H1 (cell line): Measurements from ENCODE around the gene LRRC41. TPM values are rescaled to one million over a fixed set of nuclear protein-coding genes. Genes with fewer than 3 reads are reported as not detected.

Experiments used
- CTCF ChIA-PET: fragments of 300-600 bp; sonication (Branson Sonifier 250); formaldehyde crosslinking; loops from one replicate; lab custom pipeline; 2021; ENCODE audit not compliant: partially characterized antibody; lab: Charles Lee
- POLR2A ChIA-PET: fragments of 300-600 bp; sonication (Branson Sonifier 250); formaldehyde crosslinking; loops from one replicate; lab custom pipeline; 2021; ENCODE audit warnings: inconsistent platforms; ENCODE audit not compliant: partially characterized antibody; lab: Charles Lee
- DNase-seq, 2 experiments: peaks; one replicate each; pipeline versions ENCODE4 v3.0.0 to v3.0.0-alpha.2; 2010 to 2022; ENCODE audit warnings: low spot score in 2 of 2, low read depth in 1 of 2, mixed read lengths in 1 of 2
- FAIRE-seq: peaks from 2 replicates; lab custom pipeline; 2011; peaks lifted over from hg19 to GRCh38; lab: Jason Lieb, UNC
- H2AFZ ChIP-seq: 2 replicates; pipeline ENCODE4 v1.8.1; 2012; ENCODE audit warnings: low read length, inconsistent platforms
- H2AK5ac ChIP-seq: 2 replicates; pipeline ENCODE4 v1.6.1; 2013; ENCODE audit warnings: low read depth, low read length
- H2BK120ac ChIP-seq: replicated peaks from 2 replicates; pipeline ENCODE3; 2013; ENCODE audit warnings: low read depth, low read length, inconsistent platforms
- H2BK12ac ChIP-seq: 2 replicates; pipeline ENCODE4 v1.6.1; 2013; ENCODE audit warnings: low read depth, low read length
- H2BK15ac ChIP-seq: 2 replicates; pipeline ENCODE4 v1.6.1; 2013; ENCODE audit warnings: low read length
- H2BK20ac ChIP-seq: 2 replicates; pipeline ENCODE4 v1.6.1; 2013; ENCODE audit warnings: low read length
- H2BK5ac ChIP-seq: 2 replicates; pipeline ENCODE4 v1.6.1; 2013; ENCODE audit warnings: low read depth, low read length
- H3K14ac ChIP-seq: 2 replicates; pipeline ENCODE4 v1.6.1; 2013; ENCODE audit warnings: inconsistent platforms; ENCODE audit not compliant: insufficient read length
- H3K18ac ChIP-seq: 2 replicates; pipeline ENCODE4 v1.6.1; 2013; ENCODE audit warnings: low read length; ENCODE audit errors: extremely low read depth
- H3K23ac ChIP-seq: 2 replicates; pipeline ENCODE4 v1.6.1; 2013; ENCODE audit warnings: inconsistent platforms; ENCODE audit not compliant: insufficient read length
- H3K23me2 ChIP-seq: 2 replicates; pipeline ENCODE4 v1.6.1; 2013; ENCODE audit warnings: low read depth, low read length
- H3K27ac ChIP-seq: 2 replicates; pipeline ENCODE4 v1.6.1; 2011; ENCODE audit warnings: low read depth, low read length, inconsistent platforms
- H3K27me3 ChIP-seq, 4 experiments: replicated peaks in 1 of 4; 1 replicate in 1 of 4; 2 replicates in 3 of 4; pipeline versions ENCODE4 v1.6.1 to v1.8.1; 2011 to 2013; ENCODE audit warnings: low read length in 3 of 4, mild to moderate bottlenecking in 3 of 4, inconsistent platforms in 2 of 4, mixed read lengths in 2 of 4, moderate library complexity in 1 of 4; ENCODE audit not compliant: control insufficient read depth in 3 of 4, insufficient read depth in 3 of 4; ENCODE audit errors: extremely low read depth in 1 of 4
- H3K36me3 ChIP-seq, 4 experiments: 2 replicates each; pipeline versions ENCODE4 v1.6.1 to v1.8.1; 2011 to 2013; ENCODE audit warnings: mild to moderate bottlenecking in 4 of 4, low read length in 3 of 4, moderate library complexity in 2 of 4, control low read depth in 1 of 4, inconsistent platforms in 1 of 4; ENCODE audit not compliant: insufficient read depth in 4 of 4, control insufficient read depth in 2 of 4
- H3K4ac ChIP-seq: replicated peaks from 2 replicates; pipeline ENCODE3; 2013; ENCODE audit warnings: low read length, low read depth, mixed read lengths, inconsistent platforms; ENCODE audit not compliant: insufficient read length
- H3K4me1 ChIP-seq, 4 experiments: replicated peaks in 1 of 4; 1 replicate in 1 of 4; 2 replicates in 3 of 4; pipeline versions ENCODE4 v1.6.1 to v1.8.1; 2011 to 2013; ENCODE audit warnings: low read length in 3 of 4, inconsistent platforms in 2 of 4, mixed read lengths in 1 of 4; ENCODE audit not compliant: insufficient read depth in 4 of 4, control insufficient read depth in 3 of 4
- H3K4me2 ChIP-seq, 2 experiments: 2 replicates each; pipeline versions ENCODE4 v1.6.1 to v1.8.1; 2011 to 2013; ENCODE audit warnings: low read depth in 2 of 2, low read length in 2 of 2, control low read depth in 1 of 2, inconsistent platforms in 1 of 2, mild to moderate bottlenecking in 1 of 2; ENCODE audit not compliant: insufficient read depth in 1 of 2
- H3K4me3 ChIP-seq, 4 experiments: fragments of 200-600, 300-600 bp in 1 of 4; sonication (generic), shearing (Covaris generic), sonication (Bioruptor Twin) in 1 of 4; 2 replicates each; pipeline versions ENCODE4 v1.5.1 to v1.8.1; 2011 to 2016; ENCODE audit warnings: low read length in 4 of 4, low read depth in 3 of 4, control low read depth in 2 of 4, inconsistent platforms in 2 of 4, mild to moderate bottlenecking in 2 of 4, mixed read lengths in 1 of 4, moderate library complexity in 1 of 4; ENCODE audit not compliant: insufficient read depth in 2 of 4; ENCODE audit errors: extremely low read depth in 1 of 4
- H3K56ac ChIP-seq: replicated peaks from 2 replicates; pipeline ENCODE3; 2013; ENCODE audit warnings: low read depth, mild to moderate bottlenecking, mixed read lengths, low read length, inconsistent platforms; ENCODE audit not compliant: insufficient read length
- H3K79me1 ChIP-seq: 2 replicates; pipeline ENCODE4 v1.6.1; 2013; ENCODE audit warnings: low read depth, low read length, control low read depth
- H3K79me2 ChIP-seq, 2 experiments: 2 replicates each; pipeline versions ENCODE4 v1.6.1 to v1.8.1; 2012 to 2013; ENCODE audit warnings: low read length in 2 of 2, mild to moderate bottlenecking in 2 of 2, inconsistent platforms in 1 of 2; ENCODE audit not compliant: insufficient read depth in 2 of 2, control insufficient read depth in 1 of 2
- H3K9ac ChIP-seq, 4 experiments: replicated peaks in 1 of 4; 1 replicate in 1 of 4; 2 replicates in 3 of 4; pipeline versions ENCODE4 v1.6.1 to v1.8.1; 2011 to 2013; ENCODE audit warnings: low read depth in 3 of 4, low read length in 3 of 4, control low read depth in 2 of 4, mild to moderate bottlenecking in 2 of 4, moderate library complexity in 2 of 4, inconsistent platforms in 1 of 4; ENCODE audit errors: extremely low read depth in 1 of 4
- H3K9me3 ChIP-seq, 2 experiments: 2 replicates each; pipeline versions ENCODE4 v1.6.1 to v1.8.1; 2012 to 2013; ENCODE audit warnings: mild to moderate bottlenecking in 2 of 2, moderate library complexity in 2 of 2, control low read depth in 1 of 2, inconsistent platforms in 1 of 2, low read depth in 1 of 2, low read length in 1 of 2, mixed read lengths in 1 of 2; ENCODE audit not compliant: insufficient read depth in 2 of 2
- H4K20me1 ChIP-seq, 2 experiments: replicated peaks in 1 of 2; 2 replicates each; pipeline versions ENCODE3 to v1.8.1; 2011 to 2013; ENCODE audit warnings: inconsistent platforms in 2 of 2, low read length in 2 of 2, mild to moderate bottlenecking in 1 of 2; ENCODE audit not compliant: insufficient read depth in 2 of 2, control insufficient read depth in 1 of 2
- H4K5ac ChIP-seq: 2 replicates; pipeline ENCODE4 v1.6.1; 2013; ENCODE audit warnings: low read length, low read depth, mixed read lengths, inconsistent platforms; ENCODE audit not compliant: insufficient read length
- H4K8ac ChIP-seq: 2 replicates; pipeline ENCODE4 v1.8.0; 2013; ENCODE audit warnings: mild to moderate bottlenecking, moderate library complexity, low read length, inconsistent platforms; ENCODE audit not compliant: insufficient read depth; ENCODE audit errors: extremely low read depth
- H4K91ac ChIP-seq: replicated peaks from 2 replicates; pipeline ENCODE3; 2013; ENCODE audit warnings: low read length, mixed read lengths, inconsistent platforms; ENCODE audit not compliant: insufficient read length
- CHD2 ChIP-seq: IDR thresholded peaks from 2 replicates; pipeline ENCODE4 v1.6.1; 2012; ENCODE audit warnings: low read length, improper control_type of control experiment
- POLR2A ChIP-seq, 2 experiments: IDR thresholded peaks; 1 replicate in 1 of 2; 2 replicates in 1 of 2; pipeline ENCODE4 v1.6.1; 2011; ENCODE audit warnings: low read depth in 2 of 2, low read length in 2 of 2, mild to moderate bottlenecking in 2 of 2; ENCODE audit errors: control extremely low read depth in 1 of 2
- POLR2AphosphoS5 ChIP-seq: IDR thresholded peaks from 2 replicates; pipeline ENCODE4 v1.6.1; 2011; ENCODE audit warnings: low read depth, low read length
- POU5F1 ChIP-seq: IDR thresholded peaks from 2 replicates; pipeline ENCODE4 v1.6.1; 2011; ENCODE audit warnings: low read depth, mild to moderate bottlenecking, low read length, moderate library complexity
- RXRA ChIP-seq: IDR thresholded peaks from 2 replicates; pipeline ENCODE4 v1.6.1; 2011; ENCODE audit warnings: low read depth, mild to moderate bottlenecking, low read length, moderate library complexity; ENCODE audit not compliant: insufficient read depth
- TCF12 ChIP-seq: IDR thresholded peaks from 2 replicates; pipeline ENCODE4 v1.6.1; 2011; ENCODE audit warnings: low read depth, mild to moderate bottlenecking, low read length
- WGBS, 2 experiments: shearing (Covaris generic) in 1 of 2; methylation state at CpG; one replicate each; pipeline versions ENCODE4 v1.1.6 to v1.1.7; 2013 to 2015; ENCODE audit warnings: low lambda C conversion rate in 2 of 2, mixed read lengths in 2 of 2, inconsistent platforms in 1 of 2, low coverage in 1 of 2, missing lambda C conversion rate in 1 of 2; ENCODE audit not compliant: insufficient replicate concordance in 2 of 2, insufficient coverage in 1 of 2, insufficient read length in 1 of 2; ENCODE audit errors: extremely low coverage in 1 of 2, missing lambda C conversion rate in 1 of 2; 5-methylcytosine and 5-hydroxymethylcytosine counted together
- polyA plus RNA-seq, 7 experiments: library from polyadenylated mRNA; depleted of rRNA in 3 of 7; stranded (reverse) in 5 of 7; unstranded in 2 of 7; fragments of >200 nt in 5 of 7; fragments of 200-250 nt in 2 of 7; gene quantifications; 1 replicate in 5 of 7; 2 replicates in 1 of 7; 4 replicates in 1 of 7; pipeline versions ENCODE4 v1.2.1 to v1.2.3, GENCODE V29; 2011 to 2013; ENCODE audit warnings: missing spikeins in 2 of 7, mixed read lengths in 2 of 7
- total RNA-seq: library from RNA; stranded (reverse); fragmentation: NEBNext Ultra II Directional; extraction: Animal tissue kit (Norgen Biotek cat#: 25700); gene quantifications from 2 replicates; pipeline ENCODE4 v1.2.1, GENCODE V29; 2021
- TF ChIP-seq, protein P1 (sequence below): IDR thresholded peaks from 2 replicates; pipeline ENCODE4 v1.6.1; 2011; ENCODE audit warnings: low read depth, mild to moderate bottlenecking, low read length; ENCODE audit not compliant: insufficient read depth

Gene LRRC41
- total and polyA plus RNA-seq, 2 of the 8 experiments (the other 6 are each of a cell fraction or from before 2014, with no cell fraction given) = 36.8 to 51.2 TPM

DNA sequence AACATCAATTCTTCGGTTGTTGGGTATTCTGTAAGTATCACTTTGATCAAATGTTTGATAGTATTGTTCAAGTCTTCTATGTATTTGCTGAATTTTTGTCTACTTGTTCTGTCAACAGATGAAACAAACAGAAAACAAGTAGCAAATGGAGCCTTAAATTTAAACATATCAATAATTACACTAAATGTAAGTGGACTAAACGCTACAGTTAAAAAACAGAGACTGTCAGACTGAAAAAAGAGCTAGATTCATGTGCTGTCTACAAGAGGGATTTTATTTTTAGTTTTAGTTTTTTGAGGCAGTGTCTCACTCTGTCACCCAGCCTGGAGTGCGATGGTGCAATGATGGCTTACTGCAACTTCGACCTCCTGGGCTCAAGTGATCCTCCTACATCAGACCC lies 66.5 kb downstream of the LRRC41 start:
- no peak overlapping the region for H3K23ac ChIP-seq
- TF ChIP-seq CHD2 = no peak
- no peak for TF ChIP-seq POU5F1
- no peak for TF ChIP-seq POLR2AphosphoS5
- no peak for TF ChIP-seq POLR2A (IDR thresholded peaks at IDR 0.05; ENCODE audit: control extremely low read depth in 1 of 2, low read depth in 2 of 2, low read length in 2 of 2)
- TF ChIP-seq RXRA = no peak
- TF ChIP-seq, protein P1, sequence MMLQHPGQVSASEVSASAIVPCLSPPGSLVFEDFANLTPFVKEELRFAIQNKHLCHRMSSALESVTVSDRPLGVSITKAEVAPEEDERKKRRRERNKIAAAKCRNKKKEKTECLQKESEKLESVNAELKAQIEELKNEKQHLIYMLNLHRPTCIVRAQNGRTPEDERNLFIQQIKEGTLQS = no peak
- TF ChIP-seq TCF12 = no peak
- no peak for DNase-seq
- H2BK5ac ChIP-seq = no peak overlapping the region
- no peak overlapping the region for H2BK20ac ChIP-seq
- no peaks in the 10 kb centered on the region for H3K79me1 ChIP-seq
- no peaks in the 10 kb centered on the region for H3K23me2 ChIP-seq
- H3K79me2 ChIP-seq = no peaks in the 10 kb centered on the region
- H4K5ac ChIP-seq = no peak overlapping the region
- no peak overlapping the region for H3K18ac ChIP-seq
- no peak for FAIRE-seq
- H3K36me3 ChIP-seq = no peaks in the 10 kb centered on the region
- no peak overlapping the region for H3K9ac ChIP-seq
- ChIA-PET POLR2A (interaction anchor here (0.7 kb wide), 1 partner anchor 15 kb away, joined by 3 read pairs; no protein-coding TSS in a partner anchor), CTCF (no interaction called here)
- H4K8ac ChIP-seq = no peak overlapping the region
- H2BK12ac ChIP-seq = no peak overlapping the region
- H3K4me3 ChIP-seq = no peak overlapping the region
- no peaks in the 10 kb centered on the region for H4K20me1 ChIP-seq
- no peaks in the 10 kb centered on the region for H3K27me3 ChIP-seq
- 89% methylated on average over 4 of the region's 4 CpGs; no CpG with 5 or more reads in 1 of the 2 experiments for WGBS, 2 experiments
- H3K4me1 ChIP-seq = no peaks in the 10 kb centered on the region
- no peak overlapping the region for H3K27ac ChIP-seq
- H3K4ac ChIP-seq = no peak overlapping the region
- no peak overlapping the region for H2BK15ac ChIP-seq
- H4K91ac ChIP-seq = no peak overlapping the region
- no peak overlapping the region for H3K14ac ChIP-seq
- no peak overlapping the region for H2BK120ac ChIP-seq
- no peak overlapping the region for H3K4me2 ChIP-seq
- no peak overlapping the region for H2AFZ ChIP-seq
- H3K9me3 ChIP-seq = peaks cover 9 to 10% of the 10 kb centered on the region in 2 experiments
- H3K56ac ChIP-seq = no peak overlapping the region
- no peak overlapping the region for H2AK5ac ChIP-seq
